Esophagus squamous epithelium (tissue), 5 donors: Measurements from ENCODE around the gene TP53. TPM values are rescaled to one million over a fixed set of nuclear protein-coding genes. Genes with fewer than 3 reads are reported as not detected.

Experiments used
- DNase-seq: peaks from one replicate; lab custom pipeline; 2025; lab: John Stamatoyannopoulos, UW
- H3K27ac ChIP-seq, 4 donors: fragments of 200-600 bp; sonication (generic); one replicate each; pipeline ENCODE4 v1.5.1; 2016 to 2019; ENCODE audit warnings: mild to moderate bottlenecking in 1 of 4
- H3K27me3 ChIP-seq, 4 donors: fragments of 200-600 bp; sonication (generic); 1 replicate in 3 of 4; 2 replicates in 1 of 4; pipeline versions ENCODE4 v1.5.1 to v1.6.0; 2017 to 2021; ENCODE audit warnings: antibody characterized with exemption in 1 of 4
- H3K36me3 ChIP-seq, 3 donors: fragments of 200-600 bp; sonication (generic); one replicate each; pipeline ENCODE4 v1.5.1; 2016 to 2019
- H3K4me1 ChIP-seq, 3 donors: fragments of 200-600 bp; sonication (generic); one replicate each; pipeline ENCODE4 v1.5.1; 2017 to 2019
- H3K4me3 ChIP-seq, 4 donors: fragments of 200-600 bp; sonication (generic); 1 replicate in 3 of 4; 2 replicates in 1 of 4; pipeline ENCODE4 v1.5.1; 2016 to 2019; ENCODE audit warnings: mild to moderate bottlenecking in 2 of 4, moderate library complexity in 1 of 4
- H3K9me3 ChIP-seq, 3 donors: fragments of 200-600 bp; sonication (generic); one replicate each; pipeline ENCODE4 v1.5.1; 2016 to 2019
- CTCF ChIP-seq, 6 experiments: fragments of 450-650 bp in 4 of 6; fragments of 200-600 bp in 2 of 6; sonication (generic) in 2 of 6; IDR thresholded peaks; one replicate each; pipeline ENCODE4 v1.5.1; 2016 to 2019; ENCODE audit warnings: antibody characterized with exemption in 6 of 6, mild to moderate bottlenecking in 4 of 6, moderate library complexity in 4 of 6
- POLR2A ChIP-seq, 4 donors: fragments of 450-650 bp; IDR thresholded peaks; one replicate each; pipeline ENCODE4 v1.6.1; 2017; ENCODE audit warnings: antibody characterized with exemption in 4 of 4, mild to moderate bottlenecking in 4 of 4, moderate library complexity in 3 of 4
- WGBS, 2 donors: methylation state at CpG; one replicate each; pipeline ENCODE4 v1.1.5; 2018; 5-methylcytosine and 5-hydroxymethylcytosine counted together
- intact Hi-C: fragments of 100-400 bp; cut with DNase I; formaldehyde crosslinking; loops from one replicate; pipeline ENCODE4 v1.15.0; 2022
- total RNA-seq, 4 donors: library from RNA; depleted of rRNA; stranded (reverse); fragments of >200 nt; gene quantifications; one replicate each; pipeline ENCODE4 v1.1.0, GENCODE V29; 2016
- donor health status: DM: yes; HTN: yes; CAD: no.

TP53 gene
- total RNA-seq, 4 donors from 2014 or later, result 26.6 to 35.1 (median 33.9) TPM

DNA sequence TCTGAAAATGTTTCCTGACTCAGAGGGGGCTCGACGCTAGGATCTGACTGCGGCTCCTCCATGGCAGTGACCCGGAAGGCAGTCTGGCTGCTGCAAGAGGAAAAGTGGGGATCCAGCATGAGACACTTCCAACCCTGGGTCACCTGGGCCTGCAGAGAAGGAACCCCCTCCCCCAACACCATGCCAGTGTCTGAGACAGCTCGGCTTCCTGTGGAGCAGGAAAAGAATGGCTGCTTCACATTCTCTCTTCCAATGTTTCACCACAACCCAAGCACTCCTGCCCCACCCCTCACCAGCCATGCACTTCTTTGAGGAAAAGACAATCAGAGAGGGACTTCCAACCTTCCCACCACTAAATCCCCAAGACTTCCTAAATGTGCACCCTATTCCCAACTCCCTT, 10.8 kb downstream of the TP53 start:
- TF ChIP-seq CTCF (IDR thresholded peaks at IDR 0.05) (no peak), POLR2A (IDR thresholded peaks at IDR 0.05) (no peak)
- H3K4me3 ChIP-seq, result no peak overlapping the region
- intact Hi-C loops, result no loop called here
- WGBS, 2 donors, result 85 to 94% methylated on average over 2 to 5 of the region's 5 CpGs
- H3K36me3 ChIP-seq, result peaks cover 18 to 51% (median 46%) of the 10 kb centered on the region in 3 donors
- H3K4me1 ChIP-seq, result no peaks in the 10 kb centered on the region
- H3K27ac ChIP-seq, result no peak overlapping the region
- no peaks in the 10 kb centered on the region for H3K27me3 ChIP-seq
- peaks cover 0 to 9% (median 7%) of the 10 kb centered on the region in 3 donors for H3K9me3 ChIP-seq
- DNase-seq, result no peak

GRCh38 chr17:7674934-7675333, 12.4 kb downstream of the TP53 start:
- DNase-seq, result no peak
- intact Hi-C loops, result no loop called here
- Histone ChIP-seq H3K4me1 (no peaks in the 10 kb centered on the region), H3K36me3 (peaks cover 26 to 67% (median 61%) of the 10 kb centered on the region in 3 donors), H3K27me3 (no peaks in the 10 kb centered on the region), H3K4me3 (no peak overlapping the region), H3K27ac (no peak overlapping the region), H3K9me3 (peaks cover 0 to 9% (median 7%) of the 10 kb centered on the region in 3 donors)
- WGBS, 2 donors, result 67 to 89% methylated on average over 2 to 14 of the region's 14 CpGs
- TF ChIP-seq POLR2A (IDR thresholded peaks at IDR 0.05) (no peak), CTCF (IDR thresholded peaks at IDR 0.05) (no peak)

GRCh38 chr17:7673239-7673638, 14.1 kb downstream of the TP53 start:
- TF ChIP-seq CTCF (IDR thresholded peaks at IDR 0.05) (peak in 3 of 6 experiments; percentile 19 to 61 (median 26)), POLR2A (IDR thresholded peaks at IDR 0.05) (no peak)
- H3K27me3 ChIP-seq, result no peaks in the 10 kb centered on the region

DNA sequence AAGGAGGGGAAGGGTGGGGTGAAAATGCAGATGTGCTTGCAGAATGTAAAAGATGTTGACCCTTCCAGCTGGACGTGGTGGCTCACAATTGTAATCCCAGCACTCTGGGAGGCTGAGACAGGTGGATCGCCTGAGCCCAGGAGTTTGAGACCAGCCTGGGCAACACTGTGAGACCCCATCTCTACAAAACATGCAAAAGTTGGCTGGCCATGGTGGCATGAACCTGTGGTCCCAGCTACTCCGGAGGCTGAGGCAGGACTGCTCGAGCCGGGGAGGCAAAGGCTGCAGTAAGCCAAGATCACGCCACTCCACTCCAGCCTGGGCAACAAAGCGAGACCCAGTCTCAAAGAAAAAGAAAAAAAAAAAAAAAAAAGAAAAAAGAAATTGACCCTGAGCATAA, 18.8 kb downstream of the TP53 start:
- Histone ChIP-seq H3K27me3 (no peaks in the 10 kb centered on the region), H3K4me1 (peaks cover 0 to 8% (median 0%) of the 10 kb centered on the region in 3 donors), H3K27ac (no peak overlapping the region), H3K9me3 (peaks cover 0 to 3% (median 3%) of the 10 kb centered on the region in 3 donors), H3K4me3 (no peak overlapping the region), H3K36me3 (peaks cover 13 to 80% (median 43%) of the 10 kb centered on the region in 3 donors)
- intact Hi-C loops, result no loop called here
- no peak for DNase-seq
- 90 to 92% methylated on average over 3 to 4 of the region's 7 CpGs for WGBS, 2 donors
- TF ChIP-seq CTCF (IDR thresholded peaks at IDR 0.05) (no peak), POLR2A (IDR thresholded peaks at IDR 0.05) (no peak)

More at GRCh38 chr17:7673239-7673638, 14.1 kb downstream of the TP53 start:
- WGBS, 2 donors, result 97 to 100% methylated on average over 2 of the region's 2 CpGs
- peaks cover 0 to 9% (median 7%) of the 10 kb centered on the region in 3 donors for H3K9me3 ChIP-seq
- H3K27ac ChIP-seq, result no peak overlapping the region
- intact Hi-C loops, result no loop called here
- no peak overlapping the region for H3K4me3 ChIP-seq
- no peak for DNase-seq
- peaks cover 29 to 84% (median 65%) of the 10 kb centered on the region in 3 donors for H3K36me3 ChIP-seq
- H3K4me1 ChIP-seq, result peaks cover 0 to 8% (median 0%) of the 10 kb centered on the region in 3 donors

DNA sequence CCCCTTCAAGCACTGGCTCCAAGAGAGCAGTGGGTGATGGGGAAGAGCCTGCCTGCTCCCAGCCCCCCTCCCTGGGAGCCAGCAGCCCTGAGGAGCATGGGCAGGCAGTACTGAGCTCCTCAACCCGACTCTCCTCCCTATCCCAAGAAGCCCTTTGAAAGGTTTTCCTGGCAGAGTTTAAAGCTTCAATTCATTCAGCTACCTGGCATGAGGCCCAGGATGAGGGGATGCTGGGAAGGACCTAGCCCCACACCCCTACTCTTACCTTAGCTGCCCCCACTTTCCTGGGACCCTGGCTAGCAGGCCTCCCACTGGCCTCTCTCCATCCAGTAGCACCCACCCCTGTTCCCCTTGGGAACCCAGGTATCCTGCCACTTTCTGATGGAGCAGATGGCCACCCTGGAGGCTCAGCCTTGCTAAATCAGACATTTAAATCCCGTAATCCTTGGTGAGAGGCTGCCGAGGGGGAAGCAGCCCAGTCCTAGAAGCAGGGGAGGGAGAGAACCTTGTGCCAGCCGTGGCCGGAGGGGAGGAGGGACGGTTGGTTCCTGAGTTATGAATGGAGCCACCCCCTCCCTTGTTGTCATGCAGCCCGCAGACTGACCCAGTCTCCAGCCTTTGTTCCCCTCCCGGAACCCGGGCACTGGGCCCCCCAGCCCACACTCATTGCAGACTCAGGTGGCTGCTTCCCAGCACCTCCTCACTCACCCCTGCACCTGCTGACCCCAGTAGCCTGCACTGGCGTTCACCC, 19.5 kb downstream of the TP53 start:
- DNase-seq, result no peak
- Histone ChIP-seq H3K9me3 (no peaks in the 10 kb centered on the region), H3K4me3 (no peak overlapping the region), H3K27me3 (no peaks in the 10 kb centered on the region), H3K27ac (no peak overlapping the region), H3K4me1 (peaks cover 0 to 8% (median 0%) of the 10 kb centered on the region in 3 donors), H3K36me3 (peaks cover 11 to 73% (median 36%) of the 10 kb centered on the region in 3 donors)
- intact Hi-C loops, result no loop called here
- TF ChIP-seq CTCF (IDR thresholded peaks at IDR 0.05) (no peak), POLR2A (IDR thresholded peaks at IDR 0.05) (no peak)
- WGBS, 2 donors, result 60 to 73% methylated on average over 2 to 7 of the region's 10 CpGs
